ENCODE measurements around the gene TBC1D19.

GRCh38 chr4:26589705-26590104, 5.8 kb downstream of the TBC1D19 start:
- TF ChIP-seq POU6F1 (CRISPR knock-in tag; IDR thresholded peaks at IDR 0.05; ENCODE audit: borderline replicate concordance, low read depth), result no peak
- no peak for TF ChIP-seq SNAI2 (CRISPR knock-in tag; IDR thresholded peaks at IDR 0.05)
- TF ChIP-seq ZFP3 (CRISPR knock-in tag; IDR thresholded peaks at IDR 0.05), result no peak
- TF ChIP-seq, protein P1, sequence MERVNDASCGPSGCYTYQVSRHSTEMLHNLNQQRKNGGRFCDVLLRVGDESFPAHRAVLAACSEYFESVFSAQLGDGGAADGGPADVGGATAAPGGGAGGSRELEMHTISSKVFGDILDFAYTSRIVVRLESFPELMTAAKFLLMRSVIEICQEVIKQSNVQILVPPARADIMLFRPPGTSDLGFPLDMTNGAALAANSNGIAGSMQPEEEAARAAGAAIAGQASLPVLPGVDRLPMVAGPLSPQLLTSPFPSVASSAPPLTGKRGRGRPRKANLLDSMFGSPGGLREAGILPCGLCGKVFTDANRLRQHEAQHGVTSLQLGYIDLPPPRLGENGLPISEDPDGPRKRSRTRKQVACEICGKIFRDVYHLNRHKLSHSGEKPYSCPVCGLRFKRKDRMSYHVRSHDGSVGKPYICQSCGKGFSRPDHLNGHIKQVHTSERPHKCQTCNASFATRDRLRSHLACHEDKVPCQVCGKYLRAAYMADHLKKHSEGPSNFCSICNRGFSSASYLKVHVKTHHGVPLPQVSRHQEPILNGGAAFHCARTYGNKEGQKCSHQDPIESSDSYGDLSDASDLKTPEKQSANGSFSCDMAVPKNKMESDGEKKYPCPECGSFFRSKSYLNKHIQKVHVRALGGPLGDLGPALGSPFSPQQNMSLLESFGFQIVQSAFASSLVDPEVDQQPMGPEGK (CRISPR knock-in tag; IDR thresholded peaks at IDR 0.05; ENCODE audit: borderline replicate concordance), result no peak
- TF ChIP-seq RARB (CRISPR knock-in tag; IDR thresholded peaks at IDR 0.05), result no peak
- no peak for TF ChIP-seq OSR1 (CRISPR knock-in tag; IDR thresholded peaks at IDR 0.05)
- no peak for TF ChIP-seq GLIS3 (CRISPR knock-in tag; IDR thresholded peaks at IDR 0.05)
- TF ChIP-seq ZNF8 (CRISPR knock-in tag; IDR thresholded peaks at IDR 0.05), result no peak
- TF ChIP-seq ARNTL (CRISPR knock-in tag; IDR thresholded peaks at IDR 0.05; ENCODE audit: borderline replicate concordance, low read depth), result no peak
